NB4 (cell line): ENCODE results near the gene CLASP2.

Experiments
- DNase-seq: peaks from one replicate; pipeline ENCODE4 v3.0.0; 2010; ENCODE audit warnings: low read depth
- H3K4me3 ChIP-seq: one replicate; pipeline ENCODE4 v1.5.1; 2011; ENCODE audit warnings: mild to moderate bottlenecking, low read depth, low read length, moderate library complexity
- MYC ChIP-seq: IDR thresholded peaks from 2 replicates; pipeline ENCODE4 v1.6.1; 2011; ENCODE audit warnings: low read depth, low read length
- POLR2A ChIP-seq: IDR thresholded peaks from 2 replicates; pipeline ENCODE4 v1.6.1; 2011; ENCODE audit warnings: mild to moderate bottlenecking; ENCODE audit not compliant: insufficient read length; ENCODE audit errors: extremely low read depth
- TF ChIP-seq, protein P1 (sequence below): IDR thresholded peaks from one replicate; pipeline ENCODE4 v1.5.1; 2012; ENCODE audit warnings: low read depth, low read length
- TF ChIP-seq, protein P2 (sequence below): IDR thresholded peaks from 2 replicates; pipeline ENCODE4 v1.6.1; 2011; ENCODE audit warnings: low read depth, low read length

The CLASP2 gene

DNA sequence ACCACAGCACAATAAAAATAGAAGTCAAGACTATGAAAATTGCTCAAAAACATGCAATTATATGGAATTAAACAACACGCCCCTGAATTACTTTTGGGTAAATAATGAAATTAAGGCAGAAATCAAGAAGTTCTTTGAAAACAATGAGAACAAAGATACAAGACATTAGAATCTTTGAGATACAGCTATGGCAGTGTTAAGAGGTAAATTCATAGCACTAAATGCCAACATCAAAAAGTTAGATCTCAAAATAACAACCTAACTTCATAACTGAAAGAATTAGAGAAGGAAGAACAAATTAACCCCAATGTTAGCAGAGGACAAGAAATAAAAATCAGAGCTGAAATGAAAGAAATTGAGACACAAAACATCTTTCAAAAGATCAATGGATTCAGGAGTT lies 191.3 kb downstream of the CLASP2 start:
- no peak for TF ChIP-seq POLR2A
- TF ChIP-seq, protein P1, sequence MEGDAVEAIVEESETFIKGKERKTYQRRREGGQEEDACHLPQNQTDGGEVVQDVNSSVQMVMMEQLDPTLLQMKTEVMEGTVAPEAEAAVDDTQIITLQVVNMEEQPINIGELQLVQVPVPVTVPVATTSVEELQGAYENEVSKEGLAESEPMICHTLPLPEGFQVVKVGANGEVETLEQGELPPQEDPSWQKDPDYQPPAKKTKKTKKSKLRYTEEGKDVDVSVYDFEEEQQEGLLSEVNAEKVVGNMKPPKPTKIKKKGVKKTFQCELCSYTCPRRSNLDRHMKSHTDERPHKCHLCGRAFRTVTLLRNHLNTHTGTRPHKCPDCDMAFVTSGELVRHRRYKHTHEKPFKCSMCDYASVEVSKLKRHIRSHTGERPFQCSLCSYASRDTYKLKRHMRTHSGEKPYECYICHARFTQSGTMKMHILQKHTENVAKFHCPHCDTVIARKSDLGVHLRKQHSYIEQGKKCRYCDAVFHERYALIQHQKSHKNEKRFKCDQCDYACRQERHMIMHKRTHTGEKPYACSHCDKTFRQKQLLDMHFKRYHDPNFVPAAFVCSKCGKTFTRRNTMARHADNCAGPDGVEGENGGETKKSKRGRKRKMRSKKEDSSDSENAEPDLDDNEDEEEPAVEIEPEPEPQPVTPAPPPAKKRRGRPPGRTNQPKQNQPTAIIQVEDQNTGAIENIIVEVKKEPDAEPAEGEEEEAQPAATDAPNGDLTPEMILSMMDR, result no peak
- no peak for DNase-seq
- H3K4me3 ChIP-seq, result no peak overlapping the region

DNA sequence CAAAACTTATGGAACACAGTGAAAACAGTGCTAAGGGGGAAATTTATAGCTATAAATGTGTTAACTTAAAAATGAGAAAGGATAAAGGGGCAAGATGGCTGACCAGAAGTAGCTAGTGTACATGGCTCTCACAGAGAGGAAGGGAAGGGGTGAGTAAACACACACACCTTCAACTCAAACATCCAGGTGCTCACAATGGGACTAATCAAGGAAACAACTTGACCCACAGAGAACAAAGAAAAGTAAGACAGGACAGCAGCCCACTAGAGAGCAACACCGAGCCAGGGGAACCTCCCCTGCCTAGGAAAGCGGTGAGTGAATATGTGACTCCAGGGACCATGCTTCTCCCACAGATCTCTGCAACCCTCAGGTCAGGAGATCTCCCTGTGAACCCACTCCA lies 192.8 kb downstream of the CLASP2 start:
- no peak overlapping the region for H3K4me3 ChIP-seq
- DNase-seq, result no peak
- TF ChIP-seq, protein P1, result no peak
- TF ChIP-seq POLR2A (no peak), MYC (no peak)
- TF ChIP-seq, protein P2, sequence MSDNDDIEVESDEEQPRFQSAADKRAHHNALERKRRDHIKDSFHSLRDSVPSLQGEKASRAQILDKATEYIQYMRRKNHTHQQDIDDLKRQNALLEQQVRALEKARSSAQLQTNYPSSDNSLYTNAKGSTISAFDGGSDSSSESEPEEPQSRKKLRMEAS, result no peak

DNA sequence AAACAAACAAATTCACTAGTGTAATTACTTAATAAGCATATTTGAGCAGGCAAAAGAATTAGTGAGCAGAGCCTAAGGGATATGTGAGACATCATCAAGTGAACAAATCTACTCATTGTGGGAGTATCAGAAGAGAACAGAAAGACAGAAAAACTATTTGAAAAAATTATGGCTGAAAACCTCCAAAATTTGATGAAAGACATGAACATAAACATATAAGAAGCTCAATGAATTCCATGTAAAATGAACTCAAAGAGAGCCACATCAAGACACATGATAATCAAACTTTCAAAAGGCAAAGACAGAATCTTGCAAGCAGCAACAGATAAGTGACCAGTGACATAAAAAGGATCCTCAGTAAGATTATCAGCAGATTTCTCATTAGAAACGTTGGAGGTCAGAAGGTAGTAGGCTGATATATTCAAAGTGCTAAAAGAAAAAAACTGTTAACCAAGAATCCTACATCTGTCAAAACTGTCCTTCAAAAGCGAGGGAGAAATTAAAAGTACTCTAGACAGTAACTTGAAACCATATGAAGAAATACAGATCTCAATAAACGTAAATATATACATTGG lies 194.9 kb downstream of the CLASP2 start:
- no peak for DNase-seq
- H3K4me3 ChIP-seq, result no peak overlapping the region
- TF ChIP-seq POLR2A (no peak), MYC (no peak)
- TF ChIP-seq, protein P1, result no peak
- TF ChIP-seq, protein P2, result no peak

DNA sequence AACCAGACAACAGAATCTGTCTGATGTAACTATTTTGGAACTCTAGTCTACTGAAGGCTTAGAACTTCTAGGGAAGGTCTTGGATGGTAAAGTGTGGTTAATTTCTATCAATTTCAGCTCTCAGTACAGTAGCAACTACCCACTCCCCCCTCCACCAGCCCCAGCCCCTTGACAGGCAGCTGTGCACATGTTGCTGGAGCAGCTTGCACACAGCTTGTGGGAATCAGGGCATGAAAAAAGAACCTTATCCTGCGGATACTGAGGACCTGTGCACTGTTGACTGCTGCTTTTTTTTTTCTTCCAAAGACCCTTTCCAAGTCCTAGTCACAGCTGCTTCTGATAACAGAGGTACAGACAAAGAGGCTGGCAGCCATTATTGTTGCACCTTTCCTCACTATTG lies 196.3 kb downstream of the CLASP2 start:
- no peak for TF ChIP-seq MYC
- TF ChIP-seq, protein P2, result no peak
- TF ChIP-seq, protein P1, result no peak
- no peak for TF ChIP-seq POLR2A
- DNase-seq, result no peak
- H3K4me3 ChIP-seq, result no peak overlapping the region

DNA sequence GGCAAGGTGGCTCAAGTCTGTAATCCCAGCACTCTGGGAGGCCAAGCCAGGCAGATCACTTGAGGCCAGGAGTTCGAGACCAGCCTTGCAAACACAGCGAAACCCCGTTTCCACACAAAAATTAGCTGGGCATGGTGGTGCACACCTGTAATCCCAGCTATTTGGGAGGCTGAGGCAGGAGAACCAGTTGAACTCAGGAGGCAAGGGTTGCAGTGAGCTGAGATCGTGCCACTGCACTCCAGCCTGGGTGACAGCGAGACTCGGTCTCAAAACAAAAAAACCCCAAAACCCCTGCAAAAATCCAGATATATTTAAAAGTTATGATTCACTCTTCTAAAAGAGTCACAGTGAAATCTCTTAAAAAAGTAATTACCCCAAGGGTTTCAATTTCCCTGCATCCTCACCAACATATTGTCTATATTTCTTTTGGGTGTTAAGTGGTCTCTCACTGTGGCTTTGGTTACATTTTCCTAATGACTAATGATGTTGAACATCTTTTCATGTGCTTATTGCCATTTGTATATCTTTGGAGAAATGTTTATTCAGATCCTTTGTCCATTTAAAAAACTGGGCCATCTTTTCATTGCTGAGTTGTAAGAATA lies 204.7 kb downstream of the CLASP2 start:
- H3K4me3 ChIP-seq, result no peak overlapping the region
- DNase-seq, result no peak
- TF ChIP-seq, protein P2, result no peak
- TF ChIP-seq, protein P1, result no peak
- TF ChIP-seq POLR2A (no peak), MYC (no peak)

DNA sequence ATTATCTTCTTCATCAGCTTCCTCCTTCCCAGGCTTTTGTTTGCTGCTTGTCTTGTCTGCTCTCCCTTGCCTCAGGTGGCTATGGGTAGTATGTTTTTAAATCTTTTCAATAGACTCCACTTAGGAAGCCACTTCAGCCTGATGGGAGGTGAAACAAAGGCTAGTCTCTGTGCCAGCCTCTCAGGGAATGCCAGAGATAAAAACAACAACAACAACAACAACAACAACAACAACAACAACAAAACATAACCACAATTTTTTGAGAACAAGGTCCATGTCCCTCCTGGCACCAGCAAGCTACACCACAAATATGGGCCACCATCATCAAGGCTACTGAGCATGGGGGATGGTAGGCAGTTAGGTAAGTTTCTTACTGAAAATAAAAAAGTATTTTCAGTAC lies 213.0 kb downstream of the CLASP2 start:
- H3K4me3 ChIP-seq, result no peak overlapping the region
- DNase-seq, result no peak
- TF ChIP-seq POLR2A (no peak), MYC (no peak)
- TF ChIP-seq, protein P2, result no peak
- TF ChIP-seq, protein P1, result no peak
